Ovary (tissue), 3 donors: ENCODE results near the gene CFAP299.
"Not testable (repeated sequence)": the region's sequence is repeated elsewhere in the genome, so short reads cannot be mapped to it uniquely, and the experiment has no call there.

Source experiments
- CTCF ChIP-seq, 3 donors: fragments of 450-650 bp in 2 of 3; fragments of 200-600 bp in 1 of 3; IDR thresholded peaks; one replicate each; pipeline versions ENCODE4 v1.5.1 to v1.8.0; 2016 to 2022; ENCODE audit warnings: antibody characterized with exemption in 3 of 3, mild to moderate bottlenecking in 1 of 3
- EP300 ChIP-seq: sonication (generic); formaldehyde crosslinking; IDR thresholded peaks from one replicate; pipeline ENCODE4 v1.6.1; 2017; ENCODE audit warnings: antibody characterized with exemption
- donor health status: DM: no; HTN: no; CAD: no.

- not testable (repeated sequence) for TF ChIP-seq CTCF (IDR thresholded peaks at IDR 0.05); EP300
These were observed 44.9 kb upstream of the CFAP299 start for GRCh38 chr4:80290665-80291064.
